BJ (cell line): ENCODE results near the gene HP1BP3. TPM values are rescaled to one million over a fixed set of nuclear protein-coding genes. Genes with fewer than 3 reads are reported as not detected.

ENCODE experiments used
- CTCF ChIA-PET: fragments of 350-600 bp; formaldehyde crosslinking; extraction: SDS; loops from one replicate; lab custom pipeline; 2021; ENCODE audit warnings: antibody characterized with exemption, inconsistent platforms; lab: Yijun Ruan, JAX
- POLR2A ChIA-PET: fragments of 300-600 bp; sonication (Branson Sonifier 250); formaldehyde crosslinking; extraction: SDS; loops from one replicate; lab custom pipeline; 2021; ENCODE audit warnings: antibody characterized with exemption; lab: Charles Lee
- DNase-seq: peaks from one replicate; pipeline ENCODE4 v3.0.0-alpha.2; 2011; ENCODE audit warnings: low read depth
- H3K27me3 ChIP-seq: 2 replicates; pipeline ENCODE4 v1.6.0; 2011; ENCODE audit warnings: low read length; ENCODE audit not compliant: control insufficient read depth, insufficient read depth
- H3K36me3 ChIP-seq: 2 replicates; pipeline ENCODE4 v1.5.1; 2011; ENCODE audit warnings: low read length; ENCODE audit not compliant: control insufficient read depth, insufficient read depth
- H3K4me3 ChIP-seq: 2 replicates; pipeline ENCODE4 v1.5.1; 2011; ENCODE audit warnings: low read depth, mild to moderate bottlenecking, control low read depth, low read length
- polyA plus RNA-seq: library from polyadenylated mRNA; depleted of rRNA; stranded (reverse); fragments of >200 nt; gene quantifications from 2 replicates; pipeline ENCODE4 v1.2.3, GENCODE V29; 2011
- TF ChIP-seq, protein P1 (sequence below): IDR thresholded peaks from 2 replicates; pipeline ENCODE4 v1.5.1; 2011; ENCODE audit warnings: low read depth, mild to moderate bottlenecking, control low read depth, inconsistent platforms, low read length, moderate library complexity; ENCODE audit not compliant: insufficient read depth

Gene HP1BP3
- polyA plus RNA-seq, 1 experiment, result 118 TPM

DNA sequence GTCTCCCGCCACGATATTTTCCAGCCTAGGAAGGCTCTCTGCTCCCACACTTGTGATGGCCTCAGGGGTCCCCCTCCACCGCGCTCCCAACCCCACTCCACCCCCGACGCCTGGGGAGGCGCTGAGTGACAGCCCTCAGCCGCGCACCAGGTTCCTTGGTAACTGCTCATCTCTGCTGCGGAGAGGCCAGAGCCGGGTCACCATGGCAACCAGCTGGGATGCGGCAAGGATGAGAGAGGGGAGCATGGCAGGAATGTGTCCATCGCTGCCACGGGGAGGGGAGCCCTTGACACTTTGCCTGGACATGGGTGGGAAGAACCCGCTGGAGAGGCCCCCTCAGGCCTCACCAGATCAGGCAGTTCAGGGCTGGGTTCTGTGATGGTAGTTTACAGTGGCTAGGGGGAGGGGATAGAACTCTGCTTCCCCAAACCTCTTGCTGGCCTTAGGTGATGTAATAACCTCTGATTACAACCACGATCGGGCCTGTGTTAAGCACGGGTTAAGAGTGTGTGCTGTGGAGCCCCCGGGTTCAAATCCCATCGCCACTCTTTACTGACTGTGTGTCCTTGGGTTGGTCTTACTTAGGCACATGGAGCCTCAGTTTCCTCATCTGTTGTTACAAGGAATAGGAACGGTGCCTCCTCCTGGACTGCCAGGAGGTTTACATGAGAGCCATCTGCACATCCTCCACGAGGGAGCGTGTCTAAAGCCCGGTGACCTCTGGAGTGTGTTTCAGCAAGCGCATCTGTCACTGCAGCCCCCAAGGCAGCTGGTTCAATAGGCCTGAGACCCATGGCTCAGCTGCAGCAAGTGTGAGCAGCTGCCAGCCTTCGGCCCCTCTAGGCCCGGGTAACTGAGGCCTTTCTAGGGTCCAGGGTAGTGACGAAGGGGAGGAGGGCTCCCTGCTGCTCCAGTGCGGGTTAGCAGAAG lies 75.6 kb downstream of the HP1BP3 start:
- CTCF ChIA-PET, result interaction anchor here (0.6 to 1.7 kb wide), 4 partner anchors 13 to 484 kb away, joined by 3 to 5 read pairs (median 4); no protein-coding TSS in a partner anchor
- POLR2A ChIA-PET, result no interaction called here

DNA sequence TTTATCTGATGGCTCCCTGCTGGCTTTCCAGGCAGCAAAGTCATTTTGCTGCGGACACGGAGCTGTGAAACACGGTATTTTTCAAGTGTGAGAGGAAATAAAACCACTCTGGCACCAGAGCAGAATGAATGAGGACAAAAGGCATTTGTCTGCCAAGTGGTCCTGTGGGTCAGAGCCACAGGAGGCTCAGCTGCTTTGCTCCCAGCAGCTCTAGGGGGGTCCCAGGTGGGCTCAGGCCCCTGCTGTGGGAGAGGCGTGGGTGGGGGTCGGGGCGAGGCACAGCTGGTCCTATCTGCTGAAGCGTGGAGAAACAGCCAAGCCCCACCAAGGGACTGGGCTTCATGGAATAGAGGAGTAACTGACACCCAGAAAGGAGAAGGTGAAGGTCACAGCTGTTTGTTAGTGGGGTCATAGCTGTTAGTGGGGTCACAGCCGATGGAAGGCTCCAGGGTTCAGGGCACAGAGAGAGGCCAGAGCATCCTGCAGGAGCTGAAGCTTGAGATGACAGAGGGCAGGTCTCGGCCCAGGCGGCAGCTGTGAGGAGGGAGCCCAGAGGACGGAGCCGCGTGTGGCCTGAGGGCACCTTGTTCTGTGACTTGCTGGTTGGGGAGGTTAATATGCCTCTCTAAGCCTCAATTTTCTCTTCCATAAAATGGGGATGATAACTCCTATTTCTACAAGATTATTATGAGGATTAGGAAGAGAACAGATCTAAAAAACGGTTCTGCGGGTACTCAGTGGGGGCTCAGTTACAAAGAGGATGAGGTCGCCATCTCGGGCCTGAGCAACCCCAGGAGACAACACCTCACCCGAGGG lies 76.4 kb downstream of the HP1BP3 start:
- TF ChIP-seq, protein P1, sequence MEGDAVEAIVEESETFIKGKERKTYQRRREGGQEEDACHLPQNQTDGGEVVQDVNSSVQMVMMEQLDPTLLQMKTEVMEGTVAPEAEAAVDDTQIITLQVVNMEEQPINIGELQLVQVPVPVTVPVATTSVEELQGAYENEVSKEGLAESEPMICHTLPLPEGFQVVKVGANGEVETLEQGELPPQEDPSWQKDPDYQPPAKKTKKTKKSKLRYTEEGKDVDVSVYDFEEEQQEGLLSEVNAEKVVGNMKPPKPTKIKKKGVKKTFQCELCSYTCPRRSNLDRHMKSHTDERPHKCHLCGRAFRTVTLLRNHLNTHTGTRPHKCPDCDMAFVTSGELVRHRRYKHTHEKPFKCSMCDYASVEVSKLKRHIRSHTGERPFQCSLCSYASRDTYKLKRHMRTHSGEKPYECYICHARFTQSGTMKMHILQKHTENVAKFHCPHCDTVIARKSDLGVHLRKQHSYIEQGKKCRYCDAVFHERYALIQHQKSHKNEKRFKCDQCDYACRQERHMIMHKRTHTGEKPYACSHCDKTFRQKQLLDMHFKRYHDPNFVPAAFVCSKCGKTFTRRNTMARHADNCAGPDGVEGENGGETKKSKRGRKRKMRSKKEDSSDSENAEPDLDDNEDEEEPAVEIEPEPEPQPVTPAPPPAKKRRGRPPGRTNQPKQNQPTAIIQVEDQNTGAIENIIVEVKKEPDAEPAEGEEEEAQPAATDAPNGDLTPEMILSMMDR, result no peak
- Histone ChIP-seq H3K27me3 (no peaks in the 10 kb centered on the region), H3K4me3 (no peak overlapping the region), H3K36me3 (no peaks in the 10 kb centered on the region)
- ChIA-PET POLR2A (no interaction called here), CTCF (interaction anchor here (1.3 kb wide), 1 partner anchor 485 kb away, joined by 3 read pairs; no protein-coding TSS in a partner anchor)
- DNase-seq, result no peak

More for the DNA sequence above, 75.6 kb downstream of the HP1BP3 start:
- no peak for DNase-seq
- H3K36me3 ChIP-seq, result no peaks in the 10 kb centered on the region
- H3K27me3 ChIP-seq, result no peaks in the 10 kb centered on the region
- H3K4me3 ChIP-seq, result no peak overlapping the region
- TF ChIP-seq, protein P1, result no peak

DNA sequence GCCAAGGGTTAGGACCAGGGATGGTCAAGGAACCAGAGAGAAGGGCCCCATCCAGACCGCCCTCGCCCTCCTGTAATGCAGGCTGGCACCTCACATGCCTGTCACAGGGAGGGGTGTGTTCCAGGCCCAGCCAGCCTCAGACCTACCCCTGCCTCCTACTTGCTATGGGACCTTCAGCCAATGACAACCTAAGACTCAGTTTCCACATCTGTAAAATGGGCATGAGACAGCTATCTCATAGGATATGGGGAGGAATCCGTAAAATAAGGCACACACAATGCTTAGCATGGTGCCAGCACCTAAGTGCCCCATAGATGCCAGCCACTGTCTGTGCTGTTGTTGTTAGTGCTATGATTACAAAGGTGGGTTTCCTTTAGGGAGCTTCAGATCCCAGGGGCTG lies 77.2 kb downstream of the HP1BP3 start:
- TF ChIP-seq, protein P1, result no peak
- no peaks in the 10 kb centered on the region for H3K27me3 ChIP-seq
- ChIA-PET CTCF (interaction anchor here (1.3 kb wide), 1 partner anchor 485 kb away, joined by 3 read pairs; no protein-coding TSS in a partner anchor), POLR2A (no interaction called here)
- H3K36me3 ChIP-seq, result no peaks in the 10 kb centered on the region; the same call in 1 of the 2 replicates
- no peak overlapping the region for H3K4me3 ChIP-seq
- no peak for DNase-seq

DNA sequence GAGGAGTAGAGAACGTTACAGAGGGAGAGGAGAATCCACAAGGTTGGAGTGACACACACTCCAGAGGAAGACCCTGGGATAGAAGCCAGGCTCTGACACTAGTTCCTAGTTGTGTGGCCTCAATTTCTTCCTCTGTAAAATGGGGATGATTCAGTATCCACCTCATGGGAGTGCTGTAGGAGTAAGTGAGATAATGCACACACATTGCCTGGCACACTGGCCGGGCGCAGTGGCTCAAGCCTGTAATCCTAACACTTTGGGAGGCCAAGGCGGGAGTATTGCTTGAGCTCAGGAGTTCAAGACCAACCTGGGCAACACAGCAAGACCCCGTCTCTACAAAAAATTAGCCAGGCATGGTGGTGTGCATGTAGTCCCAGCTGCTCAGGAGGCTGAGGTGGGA lies 78.2 kb downstream of the HP1BP3 start:
- ChIA-PET POLR2A (no interaction called here), CTCF (interaction anchor here (1.6 to 4.2 kb wide), 2 partner anchors 9 to 12 kb away, joined by 7 to 13 read pairs; no protein-coding TSS in a partner anchor)

More for the DNA sequence above, 78.2 kb downstream of the HP1BP3 start:
- no peak for DNase-seq
- H3K27me3 ChIP-seq, result no peaks in the 10 kb centered on the region
- H3K4me3 ChIP-seq, result no peak overlapping the region
- TF ChIP-seq, protein P1, result no peak
- no peaks in the 10 kb centered on the region; the same call in 1 of the 2 replicates for H3K36me3 ChIP-seq
